NCI-H748 (cell line): Measurements from ENCODE around the gene CCDC160.
"Not testable (repeated sequence)": the region's sequence is repeated elsewhere in the genome, so short reads cannot be mapped to it uniquely, and the experiment has no call there.

Experiments used
- DNase-seq: peaks from one replicate; lab custom pipeline; 2025; ENCODE audit not compliant: unreplicated experiment; lab: John Stamatoyannopoulos, UW

CCDC160 gene

GRCh38 chrX:134236626-134237614 lies at the start of gene CCDC160:
TSS of gene CCDC160 (plus strand) at chrX:134237182. CDS start at chrX:134244801, 7,619 bp downstream.
- DNase-seq = peak; percentile 69

GRCh38 chrX:134191281-134191680 lies 45.7 kb upstream of the CCDC160 start:
- DNase-seq = no peak

GRCh38 chrX:134194915-134195314 lies 42.1 kb upstream of the CCDC160 start:
- no peak for DNase-seq

DNA sequence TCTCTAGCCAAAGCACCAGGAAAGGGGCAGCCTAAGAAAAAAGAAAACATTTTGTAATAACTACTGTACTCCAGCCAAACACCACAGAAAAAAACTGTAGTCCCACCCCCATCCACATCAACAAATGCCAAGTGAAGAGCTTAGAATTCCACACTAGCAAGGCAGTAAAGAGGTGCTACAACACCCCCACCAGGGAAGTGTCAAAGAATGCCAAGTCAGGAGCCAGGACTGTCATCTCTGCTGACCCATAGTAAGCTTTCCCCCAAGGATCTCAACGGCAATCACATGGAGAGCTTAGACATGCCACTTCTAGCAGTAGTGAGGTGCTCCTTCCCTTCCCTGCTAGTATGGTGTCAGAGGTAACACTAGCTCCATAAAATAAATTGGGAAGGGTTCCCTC lies 34.4 kb upstream of the CCDC160 start:
- no peak for DNase-seq

- no peak for DNase-seq
Measured at GRCh38 chrX:134206221-134206620, 30.8 kb upstream of the CCDC160 start.

- DNase-seq = no peak
Measured at GRCh38 chrX:134210465-134210864, 26.5 kb upstream of the CCDC160 start.

GRCh38 chrX:134235236-134235635 lies 1.7 kb upstream of the CCDC160 start:
- no peak for DNase-seq

DNA sequence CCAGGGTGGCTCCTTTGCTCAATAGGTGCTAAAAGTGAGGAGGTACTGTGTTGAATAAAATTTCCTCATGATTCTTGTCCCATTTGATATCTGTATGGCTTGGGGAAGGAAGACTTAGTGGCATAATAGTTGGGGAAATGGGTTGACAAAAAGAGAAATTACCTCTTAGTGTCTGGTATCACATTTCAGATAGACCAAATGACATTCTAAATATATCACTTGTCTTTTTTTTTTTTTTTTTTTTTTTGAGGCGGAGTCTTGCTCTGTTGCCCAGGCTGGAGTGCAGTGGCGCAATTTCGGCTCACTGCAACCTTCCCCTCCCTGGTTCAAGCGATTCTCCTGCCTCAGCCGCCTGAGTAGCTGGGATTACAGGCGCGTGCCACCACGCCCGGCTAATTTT lies 1.2 kb downstream of the CCDC160 start:
- DNase-seq = not testable (repeated sequence)

- no peak for DNase-seq
Measured at GRCh38 chrX:134239016-134239415, 2.0 kb downstream of the CCDC160 start.

GRCh38 chrX:134240209-134240608 lies 3.2 kb downstream of the CCDC160 start:
- no peak for DNase-seq

DNA sequence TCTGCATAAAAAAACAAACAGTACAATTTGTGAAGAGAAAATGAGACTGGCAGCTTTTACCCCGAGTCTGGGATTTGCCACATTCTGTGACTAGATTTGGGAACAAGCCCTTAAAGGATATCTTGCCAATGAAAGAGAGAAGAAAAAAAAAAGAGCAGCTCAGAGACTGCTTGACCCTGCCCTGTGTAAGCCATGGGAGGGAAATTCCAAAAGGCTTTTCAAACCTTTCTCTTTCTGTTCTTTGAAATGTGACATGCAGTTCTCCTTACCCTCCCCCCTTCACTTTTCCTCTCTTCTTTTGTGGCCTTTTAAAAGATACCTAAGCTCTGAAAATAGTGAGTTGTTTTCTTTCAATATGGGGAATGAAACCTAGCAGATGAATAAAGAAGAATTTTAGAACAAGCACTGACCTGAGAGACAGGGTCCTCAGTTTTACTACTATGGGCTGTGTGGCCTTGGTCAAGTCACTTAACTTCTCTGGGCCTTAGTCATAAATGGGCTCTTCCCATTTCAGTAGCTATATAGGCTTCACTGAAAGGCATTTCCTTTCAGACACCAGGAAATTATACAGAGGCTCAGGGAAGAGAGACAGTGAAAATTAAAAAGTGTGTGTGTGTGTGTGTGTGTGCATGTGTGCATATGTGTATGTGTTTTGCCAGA lies 5.1 kb downstream of the CCDC160 start:
- DNase-seq = no peak

GRCh38 chrX:134244043-134244442 lies 7.1 kb downstream of the CCDC160 start:
- DNase-seq = no peak

DNA sequence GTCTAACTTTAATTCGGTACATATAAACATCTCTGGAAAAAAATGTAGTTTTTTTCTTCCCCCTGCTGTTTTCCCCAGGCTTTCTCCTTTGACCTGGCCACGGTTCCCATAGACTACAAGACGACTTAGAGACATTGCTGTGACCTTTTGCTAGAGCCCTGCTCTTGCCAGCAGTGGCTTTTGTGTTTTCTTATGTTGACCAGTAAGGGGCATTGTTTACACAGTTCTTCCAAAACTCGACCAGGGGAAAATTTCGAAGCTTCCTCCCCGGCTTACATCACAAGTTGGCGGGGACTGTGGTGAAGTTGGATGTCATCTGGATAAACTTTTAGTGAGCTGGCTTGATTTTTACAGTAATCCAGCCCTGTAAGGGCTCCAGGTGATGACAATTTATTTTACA lies 9.3 kb downstream of the CCDC160 start:
- no peak for DNase-seq

GRCh38 chrX:134247492-134247891 lies 10.5 kb downstream of the CCDC160 start:
- no peak for DNase-seq

GRCh38 chrX:134249241-134249640 lies 12.3 kb downstream of the CCDC160 start:
- DNase-seq = no peak

- no peak for DNase-seq
Measured at GRCh38 chrX:134251241-134251640, 14.3 kb downstream of the CCDC160 start.

GRCh38 chrX:134254511-134254910 lies 17.5 kb downstream of the CCDC160 start:
- DNase-seq = no peak

DNA sequence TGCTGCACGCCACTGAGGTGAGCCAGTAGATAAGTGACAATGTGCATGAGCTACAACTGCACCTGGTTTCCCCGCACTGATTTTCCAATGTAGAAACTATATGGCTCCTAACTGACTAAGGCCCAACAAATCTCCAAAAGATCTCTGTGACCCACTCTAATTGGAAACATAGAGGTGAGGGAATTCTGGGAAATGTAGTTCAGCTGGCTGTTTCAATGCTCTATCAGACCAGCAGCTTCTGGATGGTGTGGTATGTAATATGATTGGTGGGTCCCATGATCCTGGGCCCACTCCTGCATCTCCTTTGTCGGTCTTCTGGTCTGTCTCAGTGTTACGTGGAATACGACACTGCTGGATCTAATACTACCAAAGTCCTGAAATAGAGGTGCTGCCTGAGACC lies 18.6 kb downstream of the CCDC160 start:
- no peak for DNase-seq

GRCh38 chrX:134256684-134257083 lies 19.7 kb downstream of the CCDC160 start:
- DNase-seq = no peak

DNA sequence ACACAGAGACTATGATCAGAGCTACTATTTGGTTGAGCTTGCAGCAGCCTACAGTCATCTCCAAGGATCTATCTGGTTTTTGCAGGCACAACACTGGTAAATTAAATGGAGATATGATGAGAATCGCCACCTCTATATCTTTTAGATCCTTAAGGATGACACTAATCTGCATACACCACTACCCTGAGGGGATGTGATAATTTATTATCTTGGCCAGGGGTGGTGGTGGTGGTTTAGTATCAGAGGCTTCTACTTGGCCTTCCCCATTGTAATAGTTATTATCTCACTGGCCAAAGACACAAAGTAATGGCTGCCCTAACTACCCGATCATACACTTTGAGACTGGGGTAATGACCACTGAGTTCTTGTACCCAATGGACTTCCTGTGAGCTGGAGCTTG lies 21.2 kb downstream of the CCDC160 start:
- no peak for DNase-seq

- not testable (repeated sequence) for DNase-seq
Measured at GRCh38 chrX:134285934-134286333, 49.0 kb downstream of the CCDC160 start.

- no peak for DNase-seq
Measured at GRCh38 chrX:134287346-134287745, 50.4 kb downstream of the CCDC160 start.
